Liver (tissue), 9 donors: ENCODE results near the gene ABL2. TPM values are rescaled to one million over a fixed set of nuclear protein-coding genes. Genes with fewer than 3 reads are reported as not detected.
"Not testable (repeated sequence)": the region's sequence is repeated elsewhere in the genome, so short reads cannot be mapped to it uniquely, and the experiment has no call there.

ENCODE experiments used
- DNase-seq: peaks from one replicate; pipeline ENCODE4 v3.0.0-alpha.2; 2017; ENCODE audit warnings: low spot score
- H3K27ac ChIP-seq, 2 donors: one replicate each; pipeline ENCODE4 v1.7.0; 2013; ENCODE audit warnings: inconsistent platforms in 2 of 2, low read length in 2 of 2, control low read depth in 1 of 2, low read depth in 1 of 2, mild to moderate bottlenecking in 1 of 2
- H3K27me3 ChIP-seq, 4 donors: one replicate each; pipeline versions ENCODE4 v1.6.1 to v1.7.0; 2013; ENCODE audit warnings: low read length in 3 of 4, inconsistent platforms in 1 of 4, mild to moderate bottlenecking in 1 of 4, moderate library complexity in 1 of 4; ENCODE audit not compliant: control insufficient read depth in 4 of 4, insufficient read depth in 4 of 4
- H3K36me3 ChIP-seq, 4 donors: one replicate each; pipeline versions ENCODE4 v1.6.1 to v1.7.0; 2013; ENCODE audit warnings: low read length in 3 of 4, mild to moderate bottlenecking in 3 of 4, low read depth in 1 of 4, moderate library complexity in 1 of 4; ENCODE audit not compliant: control insufficient read depth in 4 of 4, insufficient read depth in 3 of 4
- H3K4me1 ChIP-seq, 4 donors: one replicate each; pipeline versions ENCODE4 v1.6.1 to v1.7.0; 2013; ENCODE audit warnings: low read length in 3 of 4, mild to moderate bottlenecking in 3 of 4, moderate library complexity in 1 of 4; ENCODE audit not compliant: control insufficient read depth in 4 of 4, insufficient read depth in 4 of 4
- H3K4me3 ChIP-seq, 3 donors: one replicate each; pipeline versions ENCODE4 v1.6.1 to v1.7.0; 2013; ENCODE audit warnings: low read length in 3 of 3, control low read depth in 1 of 3, low read depth in 1 of 3, mild to moderate bottlenecking in 1 of 3
- H3K9ac ChIP-seq, 2 donors: one replicate each; pipeline ENCODE4 v1.7.0; 2013; ENCODE audit warnings: low read length in 2 of 2, mild to moderate bottlenecking in 2 of 2, moderate library complexity in 2 of 2, control low read depth in 1 of 2, low read depth in 1 of 2
- H3K9me3 ChIP-seq, 4 donors: one replicate each; pipeline versions ENCODE4 v1.6.1 to v1.7.0; 2013; ENCODE audit warnings: low read length in 3 of 4; ENCODE audit not compliant: control insufficient read depth in 4 of 4
- ATF3 ChIP-seq: IDR thresholded peaks from 2 replicates; pipeline ENCODE4 v1.6.1; 2016; ENCODE audit warnings: antibody characterized with exemption
- EGR1 ChIP-seq, 2 donors: IDR thresholded peaks; 2 replicates each; pipeline ENCODE4 v1.6.1; 2016 to 2018; ENCODE audit warnings: antibody characterized with exemption in 2 of 2, low read depth in 2 of 2
- FOXA1 ChIP-seq: IDR thresholded peaks from 2 replicates; pipeline ENCODE4 v1.6.1; 2016; ENCODE audit warnings: antibody characterized with exemption
- FOXA2 ChIP-seq: IDR thresholded peaks from 2 replicates; pipeline ENCODE4 v1.6.1; 2016; ENCODE audit warnings: antibody characterized with exemption
- GABPA ChIP-seq, 2 donors: IDR thresholded peaks in 1 of 2; conservative IDR thresholded peaks in 1 of 2; 2 replicates each; pipeline ENCODE4 v1.6.1; 2016; ENCODE audit warnings: antibody characterized with exemption in 2 of 2, mild to moderate bottlenecking in 1 of 2, moderate library complexity in 1 of 2
- HNF4A ChIP-seq, 2 donors: conservative IDR thresholded peaks; 2 replicates each; pipeline ENCODE4 v1.6.1; 2016; ENCODE audit warnings: antibody characterized with exemption in 2 of 2, mild to moderate bottlenecking in 2 of 2
- HNF4G ChIP-seq: IDR thresholded peaks from 2 replicates; pipeline ENCODE4 v1.6.1; 2016; ENCODE audit warnings: antibody characterized with exemption
- JUND ChIP-seq, 2 donors: IDR thresholded peaks; 2 replicates each; pipeline ENCODE4 v1.6.1; 2016; ENCODE audit warnings: antibody characterized with exemption in 2 of 2
- MAX ChIP-seq: IDR thresholded peaks from 2 replicates; pipeline ENCODE4 v1.6.1; 2016; ENCODE audit warnings: antibody characterized with exemption
- NR2F2 ChIP-seq: IDR thresholded peaks from 2 replicates; pipeline ENCODE4 v1.6.1; 2016; ENCODE audit warnings: antibody characterized with exemption
- RAD21 ChIP-seq, 2 donors: IDR thresholded peaks; 2 replicates each; pipeline ENCODE4 v1.6.1; 2016; ENCODE audit warnings: antibody characterized with exemption in 2 of 2, mild to moderate bottlenecking in 2 of 2
- RXRA ChIP-seq, 2 donors: IDR thresholded peaks; 2 replicates each; pipeline ENCODE4 v1.6.1; 2017 to 2018; ENCODE audit warnings: antibody characterized with exemption in 2 of 2, mild to moderate bottlenecking in 1 of 2
- SP1 ChIP-seq: IDR thresholded peaks from 2 replicates; pipeline ENCODE4 v1.6.1; 2018; ENCODE audit warnings: antibody characterized with exemption, mild to moderate bottlenecking
- TAF1 ChIP-seq: conservative IDR thresholded peaks from 2 replicates; pipeline ENCODE4 v1.6.1; 2016; ENCODE audit warnings: antibody characterized with exemption, mild to moderate bottlenecking
- YY1 ChIP-seq: IDR thresholded peaks from 2 replicates; pipeline ENCODE4 v1.6.1; 2016; ENCODE audit warnings: antibody characterized with exemption, mild to moderate bottlenecking
- WGBS: extraction: QIAGEN DNeasy Blood & Tissue Kit; methylation state at CpG from one replicate; pipeline ENCODE4 v1.1.7; 2013; 5-methylcytosine and 5-hydroxymethylcytosine counted together
- polyA plus RNA-seq, 2 donors: library from polyadenylated mRNA; stranded (reverse) in 1 of 2; unstranded in 1 of 2; fragments of 200-250 nt in 1 of 2; fragments of >200 nt in 1 of 2; fragmentation: Nextera tagmentation in 1 of 2; extraction: Ambion mirVana in 1 of 2; gene quantifications; one replicate each; pipeline versions ENCODE4 v1.2.1 to v1.2.3, GENCODE V29; 2013 to 2015
- total RNA-seq, 2 donors: library from RNA; depleted of rRNA; stranded (reverse); fragments of >200 nt; gene quantifications; one replicate each; pipeline ENCODE4 v1.2.3, GENCODE V29; 2014
- TF ChIP-seq, protein P1 (sequence below): IDR thresholded peaks from 2 replicates; pipeline ENCODE4 v1.6.1; 2016; ENCODE audit warnings: antibody characterized with exemption
- TF ChIP-seq, protein P2 (sequence below): IDR thresholded peaks from 2 replicates; pipeline ENCODE4 v1.6.1; 2016; ENCODE audit warnings: antibody characterized with exemption, mild to moderate bottlenecking
- donor health status: healthy.
- donor health status: healthy.
- donor health status: healthy.
- donor health status: healthy.
- donor health status: healthy.

The ABL2 gene
- total and polyA plus RNA-seq, 4 donors, result 1.8 to 7.8 (median 3.4) TPM

DNA sequence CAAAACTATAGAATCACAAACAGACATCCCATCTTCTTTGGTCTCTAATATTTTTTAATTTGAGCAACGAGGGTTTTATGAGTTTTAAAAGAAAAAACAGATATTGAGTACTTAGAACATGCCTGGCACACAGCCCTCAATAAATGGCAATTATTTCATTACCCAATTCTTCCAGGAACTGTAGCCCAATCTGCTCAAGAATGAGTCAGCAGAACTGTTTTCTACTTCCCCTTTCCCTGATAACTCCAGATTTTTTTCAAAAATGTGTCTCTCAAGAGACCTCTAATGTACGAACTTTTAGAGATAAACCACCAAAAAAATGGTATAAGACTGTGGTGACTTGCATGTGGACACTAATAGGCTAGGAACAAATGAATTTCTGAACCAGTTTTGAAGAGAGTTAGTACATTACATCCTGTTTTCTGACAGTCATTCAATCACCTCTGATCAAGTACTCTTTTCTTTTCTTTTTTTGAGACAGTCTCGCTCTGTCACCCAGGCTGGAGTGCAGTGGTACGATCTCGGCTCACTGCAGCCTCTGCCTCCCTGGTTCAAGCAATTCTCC lies 11.5 kb downstream of the ABL2 start:
- no peak for TF ChIP-seq NR2F2
- no peak for TF ChIP-seq GABPA (IDR thresholded peaks at IDR 0.05 in 1 of 2, conservative IDR thresholded peaks at IDR 0.05 in 1 of 2)
- peak; percentile 46 to 66 for TF ChIP-seq JUND (IDR thresholded peaks at IDR 0.05)
- peak; percentile 22 for TF ChIP-seq YY1
- H3K27me3 ChIP-seq, result no peaks in the 10 kb centered on the region
- WGBS, result 63% methylated on average over 5 of the region's 5 CpGs
- DNase-seq, result no peak
- H3K27ac ChIP-seq, result peak overlapping the region; percentile 53 to 57
- H3K36me3 ChIP-seq, result no peaks in the 10 kb centered on the region
- H3K4me3 ChIP-seq, result no peak overlapping the region
- peaks cover 0 to 5% (median 0%) of the 10 kb centered on the region in 4 donors for H3K4me1 ChIP-seq
- no peaks in the 10 kb centered on the region for H3K9me3 ChIP-seq
- H3K9ac ChIP-seq, result no peak overlapping the region

GRCh38 chr1:179213317-179213716 lies 16.2 kb downstream of the ABL2 start:
- 99% methylated on average over 3 of the region's 3 CpGs for WGBS
- H3K27me3 ChIP-seq, H3K9ac ChIP-seq, DNase-seq, H3K4me1 ChIP-seq, H3K4me3 ChIP-seq, H3K9me3 ChIP-seq, H3K36me3 ChIP-seq, H3K27ac ChIP-seq: not testable (repeated sequence)

GRCh38 chr1:179208681-179209477 lies 20.6 kb downstream of the ABL2 start:
- 91% methylated on average over 1 of the region's 1 CpG for WGBS
- H3K4me1 ChIP-seq, result peaks cover 0 to 14% (median 10%) of the 10 kb centered on the region in 4 donors
- H3K4me3 ChIP-seq, result no peak overlapping the region
- no peak overlapping the region for H3K27ac ChIP-seq
- DNase-seq, result no peak
- no peak for TF ChIP-seq YY1
- TF ChIP-seq, protein P1, sequence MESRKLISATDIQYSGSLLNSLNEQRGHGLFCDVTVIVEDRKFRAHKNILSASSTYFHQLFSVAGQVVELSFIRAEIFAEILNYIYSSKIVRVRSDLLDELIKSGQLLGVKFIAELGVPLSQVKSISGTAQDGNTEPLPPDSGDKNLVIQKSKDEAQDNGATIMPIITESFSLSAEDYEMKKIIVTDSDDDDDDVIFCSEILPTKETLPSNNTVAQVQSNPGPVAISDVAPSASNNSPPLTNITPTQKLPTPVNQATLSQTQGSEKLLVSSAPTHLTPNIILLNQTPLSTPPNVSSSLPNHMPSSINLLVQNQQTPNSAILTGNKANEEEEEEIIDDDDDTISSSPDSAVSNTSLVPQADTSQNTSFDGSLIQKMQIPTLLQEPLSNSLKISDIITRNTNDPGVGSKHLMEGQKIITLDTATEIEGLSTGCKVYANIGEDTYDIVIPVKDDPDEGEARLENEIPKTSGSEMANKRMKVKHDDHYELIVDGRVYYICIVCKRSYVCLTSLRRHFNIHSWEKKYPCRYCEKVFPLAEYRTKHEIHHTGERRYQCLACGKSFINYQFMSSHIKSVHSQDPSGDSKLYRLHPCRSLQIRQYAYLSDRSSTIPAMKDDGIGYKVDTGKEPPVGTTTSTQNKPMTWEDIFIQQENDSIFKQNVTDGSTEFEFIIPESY, result no peak
- TF ChIP-seq JUND (IDR thresholded peaks at IDR 0.05), result no peak
- no peak for TF ChIP-seq FOXA1
- TF ChIP-seq, protein P2, sequence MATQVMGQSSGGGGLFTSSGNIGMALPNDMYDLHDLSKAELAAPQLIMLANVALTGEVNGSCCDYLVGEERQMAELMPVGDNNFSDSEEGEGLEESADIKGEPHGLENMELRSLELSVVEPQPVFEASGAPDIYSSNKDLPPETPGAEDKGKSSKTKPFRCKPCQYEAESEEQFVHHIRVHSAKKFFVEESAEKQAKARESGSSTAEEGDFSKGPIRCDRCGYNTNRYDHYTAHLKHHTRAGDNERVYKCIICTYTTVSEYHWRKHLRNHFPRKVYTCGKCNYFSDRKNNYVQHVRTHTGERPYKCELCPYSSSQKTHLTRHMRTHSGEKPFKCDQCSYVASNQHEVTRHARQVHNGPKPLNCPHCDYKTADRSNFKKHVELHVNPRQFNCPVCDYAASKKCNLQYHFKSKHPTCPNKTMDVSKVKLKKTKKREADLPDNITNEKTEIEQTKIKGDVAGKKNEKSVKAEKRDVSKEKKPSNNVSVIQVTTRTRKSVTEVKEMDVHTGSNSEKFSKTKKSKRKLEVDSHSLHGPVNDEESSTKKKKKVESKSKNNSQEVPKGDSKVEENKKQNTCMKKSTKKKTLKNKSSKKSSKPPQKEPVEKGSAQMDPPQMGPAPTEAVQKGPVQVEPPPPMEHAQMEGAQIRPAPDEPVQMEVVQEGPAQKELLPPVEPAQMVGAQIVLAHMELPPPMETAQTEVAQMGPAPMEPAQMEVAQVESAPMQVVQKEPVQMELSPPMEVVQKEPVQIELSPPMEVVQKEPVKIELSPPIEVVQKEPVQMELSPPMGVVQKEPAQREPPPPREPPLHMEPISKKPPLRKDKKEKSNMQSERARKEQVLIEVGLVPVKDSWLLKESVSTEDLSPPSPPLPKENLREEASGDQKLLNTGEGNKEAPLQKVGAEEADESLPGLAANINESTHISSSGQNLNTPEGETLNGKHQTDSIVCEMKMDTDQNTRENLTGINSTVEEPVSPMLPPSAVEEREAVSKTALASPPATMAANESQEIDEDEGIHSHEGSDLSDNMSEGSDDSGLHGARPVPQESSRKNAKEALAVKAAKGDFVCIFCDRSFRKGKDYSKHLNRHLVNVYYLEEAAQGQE, result no peak
- no peak for TF ChIP-seq MAX
- TF ChIP-seq TAF1, result no peak
- no peak for TF ChIP-seq EGR1 (IDR thresholded peaks at IDR 0.05; ENCODE audit: low read depth in 2 of 2)
- no peak for TF ChIP-seq NR2F2
- TF ChIP-seq RXRA (IDR thresholded peaks at IDR 0.05), result no peak
- TF ChIP-seq FOXA2, result no peak
- TF ChIP-seq SP1, result no peak
- TF ChIP-seq RAD21 (IDR thresholded peaks at IDR 0.05), result no peak
- no peak for TF ChIP-seq ATF3
- TF ChIP-seq HNF4G, result no peak
- TF ChIP-seq HNF4A (conservative IDR thresholded peaks at IDR 0.05), result no peak
- no peaks in the 10 kb centered on the region for H3K36me3 ChIP-seq
- no peaks in the 10 kb centered on the region for H3K9me3 ChIP-seq
- H3K27me3 ChIP-seq, result no peaks in the 10 kb centered on the region
- peak overlapping the region in 1 of 2 donors; percentile 13 for H3K9ac ChIP-seq
